Fibroblast of mammary gland (primary cell): ENCODE measurements around the gene CABCOCO1.

Experiments
- DNase-seq: peaks from one replicate; pipeline ENCODE4 v3.0.0-alpha.2; 2010; ENCODE audit warnings: low read depth
- H3K4me3 ChIP-seq: 2 replicates; pipeline ENCODE4 v1.5.1; 2011; ENCODE audit warnings: low read depth, mild to moderate bottlenecking, low read length, moderate library complexity; ENCODE audit not compliant: control insufficient read depth
- CTCF ChIP-seq: conservative IDR thresholded peaks from 2 replicates; pipeline ENCODE4 v1.5.1; 2011; ENCODE audit warnings: low read depth, low read length, inconsistent platforms; ENCODE audit not compliant: control insufficient read depth, insufficient read depth

CABCOCO1 gene

DNA sequence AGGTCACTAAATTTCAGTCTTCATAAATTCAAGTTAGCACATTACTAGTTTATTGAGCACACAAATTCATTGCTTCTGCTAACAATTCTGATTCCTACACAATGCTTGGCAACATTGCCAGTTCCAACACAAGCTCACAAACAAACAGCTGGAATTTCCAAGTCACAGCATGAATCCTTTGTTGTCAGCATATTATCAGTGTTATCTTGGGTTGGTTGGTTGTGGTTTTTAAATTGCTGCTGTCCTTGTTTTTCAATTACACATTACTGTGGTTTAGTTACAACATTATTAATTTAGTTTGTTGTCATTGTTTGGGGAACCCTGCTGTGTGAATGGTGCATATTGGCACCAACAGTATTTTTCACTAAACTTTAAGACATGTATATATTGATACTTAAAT lies 152.8 kb downstream of the CABCOCO1 start:
- no peak for TF ChIP-seq CTCF
- no peak for DNase-seq

More for the DNA sequence above, 152.8 kb downstream of the CABCOCO1 start:
- H3K4me3 ChIP-seq, result no peak overlapping the region
